K562 (cell line): Measurements from ENCODE around the gene ORC4. TPM values are rescaled to one million over a fixed set of nuclear protein-coding genes. Genes with fewer than 3 reads are reported as not detected.

Experiments used
- ARNT ChIP-seq, 2 experiments: fragments of 450-650 bp; IDR thresholded peaks; 2 replicates each; pipeline ENCODE4 v1.6.1; 2016; ENCODE audit warnings: mild to moderate bottlenecking in 1 of 2
- ATF7 ChIP-seq: fragments of 450-650 bp; IDR thresholded peaks from 2 replicates; pipeline ENCODE4 v1.7.1; 2014; ENCODE audit warnings: mild to moderate bottlenecking, moderate library complexity
- BCOR ChIP-seq: fragments of 450-650 bp; IDR thresholded peaks from 2 replicates; pipeline ENCODE4 v1.6.1; 2016
- BRD9 ChIP-seq: fragments of 450-650 bp; IDR thresholded peaks from 2 replicates; pipeline ENCODE4 v1.6.1; 2018; ENCODE audit warnings: low read depth; ENCODE audit not compliant: partially characterized antibody
- CC2D1A ChIP-seq: fragments of 450-650 bp; IDR thresholded peaks from 2 replicates; pipeline ENCODE4 v1.6.1; 2017; ENCODE audit warnings: mild to moderate bottlenecking
- GATAD2B ChIP-seq: fragments of 450-650 bp; IDR thresholded peaks from 2 replicates; pipeline ENCODE4 v1.6.1; 2017; ENCODE audit warnings: mild to moderate bottlenecking, borderline replicate concordance
- HDGF ChIP-seq: fragments of 450-650 bp; IDR thresholded peaks from 2 replicates; pipeline ENCODE4 v1.6.1; 2016
- NBN ChIP-seq: fragments of 450-650 bp; IDR thresholded peaks from 2 replicates; pipeline ENCODE4 v1.6.1; 2016; ENCODE audit warnings: low read depth, mild to moderate bottlenecking
- NFATC3 ChIP-seq: fragments of 450-650 bp; IDR thresholded peaks from 2 replicates; pipeline ENCODE4 v1.6.1; 2017; ENCODE audit warnings: mild to moderate bottlenecking
- SMARCA5 ChIP-seq: fragments of 450-650 bp; IDR thresholded peaks from 2 replicates; pipeline ENCODE4 v1.6.1; 2016
- ZNF324 ChIP-seq: fragments of 250-450 bp; sonication (Bioruptor Pico); IDR thresholded peaks from 2 replicates; pipeline ENCODE4 v1.4.0; 2020; ENCODE audit warnings: mild to moderate bottlenecking
- ZNF384 ChIP-seq: IDR thresholded peaks from 2 replicates; pipeline ENCODE4 v1.6.1; 2012; ENCODE audit warnings: low read depth, low read length, improper control_type of control experiment
- polyA plus RNA-seq, 8 experiments: library from polyadenylated mRNA; depleted of rRNA in 4 of 8; stranded (reverse) in 5 of 8; unstranded in 3 of 8; fragments of >200 nt; fragmentation: Nextera tagmentation in 2 of 8; fragmentation: Illumina TruSeq in 1 of 8; extraction: Ambion mirVana in 2 of 8; extraction: Trizol in 1 of 8; gene quantifications; 2 replicates each; pipeline versions ENCODE4 v1.2.1 to v1.2.3, GENCODE V29; 2011 to 2014; ENCODE audit warnings: inconsistent platforms in 1 of 8, missing spikeins in 1 of 8
- total RNA-seq, 7 experiments: library from RNA; depleted of rRNA in 6 of 7; stranded (reverse); fragments of >200 nt in 6 of 7; fragmentation: Illumina TruSeq in 2 of 7; extraction: Trizol in 2 of 7; gene quantifications; 2 replicates each; pipeline versions ENCODE4 v1.2.1 to v1.2.3, GENCODE V29; 2011 to 2021; ENCODE audit warnings: low replicate concordance in 1 of 7
- TF ChIP-seq, protein P1 (sequence below): fragments of 450-650 bp; formaldehyde crosslinking; IDR thresholded peaks from 2 replicates; pipeline ENCODE4 v1.4.0; 2020; ENCODE audit warnings: mild to moderate bottlenecking, mixed read lengths
- TF ChIP-seq, protein P2 (sequence below): sonication (generic); formaldehyde crosslinking; IDR thresholded peaks from 2 replicates; pipeline ENCODE4 v1.4.0; 2020; ENCODE audit warnings: mild to moderate bottlenecking, missing genetic modification reagents
- TF ChIP-seq, protein P3 (sequence below), 2 experiments: fragments of 450-650 bp in 1 of 2; sonication (generic) in 1 of 2; formaldehyde crosslinking; conservative IDR thresholded peaks; 2 replicates each; pipeline versions ENCODE4 v1.4.0 to v1.8.1; 2020 to 2022; ENCODE audit warnings: mild to moderate bottlenecking in 1 of 2, missing genetic modification reagents in 1 of 2
- TF ChIP-seq, protein P4 (sequence below): fragments of 200-800 bp; sonication (Bioruptor generic); IDR thresholded peaks from 2 replicates; pipeline ENCODE4 v1.6.1; 2016; ENCODE audit warnings: missing genetic modification characterization, missing compliant biosample characterization
- TF ChIP-seq, protein P5 (sequence below): fragments of 250-450 bp; sonication (Bioruptor Pico); IDR thresholded peaks from 2 replicates; pipeline ENCODE4 v1.9.0; 2021; ENCODE audit warnings: mild to moderate bottlenecking, inconsistent platforms
- TF ChIP-seq, protein P6 (sequence below): sonication (generic); formaldehyde crosslinking; IDR thresholded peaks from 2 replicates; pipeline ENCODE4 v1.8.0; 2022; ENCODE audit warnings: missing genetic modification reagents, mild to moderate bottlenecking, borderline replicate concordance

The ORC4 gene
- total and polyA plus RNA-seq, 9 of the 15 experiments (the other 6 are each of a cell fraction or from before 2014, with no cell fraction given), result 58.6 to 100 (median 70.5) TPM

DNA sequence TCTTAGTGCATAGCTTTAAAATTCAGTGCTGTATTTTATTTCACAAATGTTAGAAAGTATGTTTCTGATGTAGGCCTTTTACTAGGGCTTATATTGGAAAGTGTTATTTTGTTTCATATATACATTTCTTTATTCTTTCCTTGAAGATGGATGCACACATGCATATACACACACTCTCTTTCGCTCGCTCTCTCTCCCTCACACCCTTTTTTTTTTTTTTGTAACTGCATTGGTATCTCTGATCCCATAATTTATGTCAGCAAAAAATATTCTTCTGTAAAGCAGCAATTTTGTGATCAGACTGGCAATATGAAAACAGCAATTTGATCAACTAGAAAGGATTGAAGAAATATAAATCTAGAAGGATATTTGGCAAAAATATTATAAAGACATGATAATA is 2.3 kb upstream of the ORC4 start (continued):
- TF ChIP-seq, protein P1, sequence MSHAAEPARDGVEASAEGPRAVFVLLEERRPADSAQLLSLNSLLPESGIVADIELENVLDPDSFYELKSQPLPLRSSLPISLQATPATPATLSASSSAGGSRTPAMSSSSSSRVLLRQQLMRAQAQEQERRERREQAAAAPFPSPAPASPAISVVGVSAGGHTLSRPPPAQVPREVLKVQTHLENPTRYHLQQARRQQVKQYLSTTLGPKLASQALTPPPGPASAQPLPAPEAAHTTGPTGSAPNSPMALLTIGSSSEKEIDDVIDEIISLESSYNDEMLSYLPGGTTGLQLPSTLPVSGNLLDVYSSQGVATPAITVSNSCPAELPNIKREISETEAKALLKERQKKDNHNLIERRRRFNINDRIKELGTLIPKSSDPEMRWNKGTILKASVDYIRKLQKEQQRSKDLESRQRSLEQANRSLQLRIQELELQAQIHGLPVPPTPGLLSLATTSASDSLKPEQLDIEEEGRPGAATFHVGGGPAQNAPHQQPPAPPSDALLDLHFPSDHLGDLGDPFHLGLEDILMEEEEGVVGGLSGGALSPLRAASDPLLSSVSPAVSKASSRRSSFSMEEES, result no peak
- TF ChIP-seq CC2D1A (no peak), BRD9 (no peak), GATAD2B (no peak), NFATC3 (no peak), NBN (no peak), ZNF384 (peak; percentile 73), BCOR (no peak), HDGF (no peak), ZNF324 (CRISPR knock-in tag) (no peak), ATF7 (no peak), ARNT (IDR thresholded peaks at IDR 0.05) (no peak), SMARCA5 (no peak)
- TF ChIP-seq, protein P2, sequence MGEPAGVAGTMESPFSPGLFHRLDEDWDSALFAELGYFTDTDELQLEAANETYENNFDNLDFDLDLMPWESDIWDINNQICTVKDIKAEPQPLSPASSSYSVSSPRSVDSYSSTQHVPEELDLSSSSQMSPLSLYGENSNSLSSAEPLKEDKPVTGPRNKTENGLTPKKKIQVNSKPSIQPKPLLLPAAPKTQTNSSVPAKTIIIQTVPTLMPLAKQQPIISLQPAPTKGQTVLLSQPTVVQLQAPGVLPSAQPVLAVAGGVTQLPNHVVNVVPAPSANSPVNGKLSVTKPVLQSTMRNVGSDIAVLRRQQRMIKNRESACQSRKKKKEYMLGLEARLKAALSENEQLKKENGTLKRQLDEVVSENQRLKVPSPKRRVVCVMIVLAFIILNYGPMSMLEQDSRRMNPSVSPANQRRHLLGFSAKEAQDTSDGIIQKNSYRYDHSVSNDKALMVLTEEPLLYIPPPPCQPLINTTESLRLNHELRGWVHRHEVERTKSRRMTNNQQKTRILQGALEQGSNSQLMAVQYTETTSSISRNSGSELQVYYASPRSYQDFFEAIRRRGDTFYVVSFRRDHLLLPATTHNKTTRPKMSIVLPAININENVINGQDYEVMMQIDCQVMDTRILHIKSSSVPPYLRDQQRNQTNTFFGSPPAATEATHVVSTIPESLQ, result no peak
- TF ChIP-seq, protein P3, sequence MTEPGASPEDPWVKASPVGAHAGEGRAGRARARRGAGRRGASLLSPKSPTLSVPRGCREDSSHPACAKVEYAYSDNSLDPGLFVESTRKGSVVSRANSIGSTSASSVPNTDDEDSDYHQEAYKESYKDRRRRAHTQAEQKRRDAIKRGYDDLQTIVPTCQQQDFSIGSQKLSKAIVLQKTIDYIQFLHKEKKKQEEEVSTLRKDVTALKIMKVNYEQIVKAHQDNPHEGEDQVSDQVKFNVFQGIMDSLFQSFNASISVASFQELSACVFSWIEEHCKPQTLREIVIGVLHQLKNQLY (CRISPR knock-in tag; conservative IDR thresholded peaks at IDR 0.05), result no peak
- TF ChIP-seq, protein P4, sequence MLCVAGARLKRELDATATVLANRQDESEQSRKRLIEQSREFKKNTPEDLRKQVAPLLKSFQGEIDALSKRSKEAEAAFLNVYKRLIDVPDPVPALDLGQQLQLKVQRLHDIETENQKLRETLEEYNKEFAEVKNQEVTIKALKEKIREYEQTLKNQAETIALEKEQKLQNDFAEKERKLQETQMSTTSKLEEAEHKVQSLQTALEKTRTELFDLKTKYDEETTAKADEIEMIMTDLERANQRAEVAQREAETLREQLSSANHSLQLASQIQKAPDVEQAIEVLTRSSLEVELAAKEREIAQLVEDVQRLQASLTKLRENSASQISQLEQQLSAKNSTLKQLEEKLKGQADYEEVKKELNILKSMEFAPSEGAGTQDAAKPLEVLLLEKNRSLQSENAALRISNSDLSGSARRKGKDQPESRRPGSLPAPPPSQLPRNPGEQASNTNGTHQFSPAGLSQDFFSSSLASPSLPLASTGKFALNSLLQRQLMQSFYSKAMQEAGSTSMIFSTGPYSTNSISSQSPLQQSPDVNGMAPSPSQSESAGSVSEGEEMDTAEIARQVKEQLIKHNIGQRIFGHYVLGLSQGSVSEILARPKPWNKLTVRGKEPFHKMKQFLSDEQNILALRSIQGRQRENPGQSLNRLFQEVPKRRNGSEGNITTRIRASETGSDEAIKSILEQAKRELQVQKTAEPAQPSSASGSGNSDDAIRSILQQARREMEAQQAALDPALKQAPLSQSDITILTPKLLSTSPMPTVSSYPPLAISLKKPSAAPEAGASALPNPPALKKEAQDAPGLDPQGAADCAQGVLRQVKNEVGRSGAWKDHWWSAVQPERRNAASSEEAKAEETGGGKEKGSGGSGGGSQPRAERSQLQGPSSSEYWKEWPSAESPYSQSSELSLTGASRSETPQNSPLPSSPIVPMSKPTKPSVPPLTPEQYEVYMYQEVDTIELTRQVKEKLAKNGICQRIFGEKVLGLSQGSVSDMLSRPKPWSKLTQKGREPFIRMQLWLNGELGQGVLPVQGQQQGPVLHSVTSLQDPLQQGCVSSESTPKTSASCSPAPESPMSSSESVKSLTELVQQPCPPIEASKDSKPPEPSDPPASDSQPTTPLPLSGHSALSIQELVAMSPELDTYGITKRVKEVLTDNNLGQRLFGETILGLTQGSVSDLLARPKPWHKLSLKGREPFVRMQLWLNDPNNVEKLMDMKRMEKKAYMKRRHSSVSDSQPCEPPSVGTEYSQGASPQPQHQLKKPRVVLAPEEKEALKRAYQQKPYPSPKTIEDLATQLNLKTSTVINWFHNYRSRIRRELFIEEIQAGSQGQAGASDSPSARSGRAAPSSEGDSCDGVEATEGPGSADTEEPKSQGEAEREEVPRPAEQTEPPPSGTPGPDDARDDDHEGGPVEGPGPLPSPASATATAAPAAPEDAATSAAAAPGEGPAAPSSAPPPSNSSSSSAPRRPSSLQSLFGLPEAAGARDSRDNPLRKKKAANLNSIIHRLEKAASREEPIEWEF (CRISPR knock-in tag), result no peak
- TF ChIP-seq, protein P5, sequence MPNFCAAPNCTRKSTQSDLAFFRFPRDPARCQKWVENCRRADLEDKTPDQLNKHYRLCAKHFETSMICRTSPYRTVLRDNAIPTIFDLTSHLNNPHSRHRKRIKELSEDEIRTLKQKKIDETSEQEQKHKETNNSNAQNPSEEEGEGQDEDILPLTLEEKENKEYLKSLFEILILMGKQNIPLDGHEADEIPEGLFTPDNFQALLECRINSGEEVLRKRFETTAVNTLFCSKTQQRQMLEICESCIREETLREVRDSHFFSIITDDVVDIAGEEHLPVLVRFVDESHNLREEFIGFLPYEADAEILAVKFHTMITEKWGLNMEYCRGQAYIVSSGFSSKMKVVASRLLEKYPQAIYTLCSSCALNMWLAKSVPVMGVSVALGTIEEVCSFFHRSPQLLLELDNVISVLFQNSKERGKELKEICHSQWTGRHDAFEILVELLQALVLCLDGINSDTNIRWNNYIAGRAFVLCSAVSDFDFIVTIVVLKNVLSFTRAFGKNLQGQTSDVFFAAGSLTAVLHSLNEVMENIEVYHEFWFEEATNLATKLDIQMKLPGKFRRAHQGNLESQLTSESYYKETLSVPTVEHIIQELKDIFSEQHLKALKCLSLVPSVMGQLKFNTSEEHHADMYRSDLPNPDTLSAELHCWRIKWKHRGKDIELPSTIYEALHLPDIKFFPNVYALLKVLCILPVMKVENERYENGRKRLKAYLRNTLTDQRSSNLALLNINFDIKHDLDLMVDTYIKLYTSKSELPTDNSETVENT (CRISPR knock-in tag), result no peak
- TF ChIP-seq, protein P6, sequence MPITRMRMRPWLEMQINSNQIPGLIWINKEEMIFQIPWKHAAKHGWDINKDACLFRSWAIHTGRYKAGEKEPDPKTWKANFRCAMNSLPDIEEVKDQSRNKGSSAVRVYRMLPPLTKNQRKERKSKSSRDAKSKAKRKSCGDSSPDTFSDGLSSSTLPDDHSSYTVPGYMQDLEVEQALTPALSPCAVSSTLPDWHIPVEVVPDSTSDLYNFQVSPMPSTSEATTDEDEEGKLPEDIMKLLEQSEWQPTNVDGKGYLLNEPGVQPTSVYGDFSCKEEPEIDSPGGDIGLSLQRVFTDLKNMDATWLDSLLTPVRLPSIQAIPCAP, result no peak
- TF ChIP-seq, all 486 proteins: peak for 3
